Esophagus squamous epithelium (tissue), 5 donors: ENCODE measurements around the gene CDHR5. TPM values are rescaled to one million over a fixed set of nuclear protein-coding genes. Genes with fewer than 3 reads are reported as not detected.

Source experiments
- DNase-seq: peaks from one replicate; lab custom pipeline; 2025; lab: John Stamatoyannopoulos, UW
- H3K27ac ChIP-seq, 4 donors: fragments of 200-600 bp; sonication (generic); one replicate each; pipeline ENCODE4 v1.5.1; 2016 to 2019; ENCODE audit warnings: mild to moderate bottlenecking in 1 of 4
- H3K27me3 ChIP-seq, 4 donors: fragments of 200-600 bp; sonication (generic); 1 replicate in 3 of 4; 2 replicates in 1 of 4; pipeline versions ENCODE4 v1.5.1 to v1.6.0; 2017 to 2021; ENCODE audit warnings: antibody characterized with exemption in 1 of 4
- H3K36me3 ChIP-seq, 3 donors: fragments of 200-600 bp; sonication (generic); one replicate each; pipeline ENCODE4 v1.5.1; 2016 to 2019
- H3K4me1 ChIP-seq, 3 donors: fragments of 200-600 bp; sonication (generic); one replicate each; pipeline ENCODE4 v1.5.1; 2017 to 2019
- H3K4me3 ChIP-seq, 4 donors: fragments of 200-600 bp; sonication (generic); 1 replicate in 3 of 4; 2 replicates in 1 of 4; pipeline ENCODE4 v1.5.1; 2016 to 2019; ENCODE audit warnings: mild to moderate bottlenecking in 2 of 4, moderate library complexity in 1 of 4
- H3K9me3 ChIP-seq, 3 donors: fragments of 200-600 bp; sonication (generic); one replicate each; pipeline ENCODE4 v1.5.1; 2016 to 2019
- POLR2A ChIP-seq, 4 donors: fragments of 450-650 bp; IDR thresholded peaks; one replicate each; pipeline ENCODE4 v1.6.1; 2017; ENCODE audit warnings: antibody characterized with exemption in 4 of 4, mild to moderate bottlenecking in 4 of 4, moderate library complexity in 3 of 4
- WGBS, 2 donors: methylation state at CpG; one replicate each; pipeline ENCODE4 v1.1.5; 2018; 5-methylcytosine and 5-hydroxymethylcytosine counted together
- intact Hi-C: fragments of 100-400 bp; cut with DNase I; formaldehyde crosslinking; loops from one replicate; pipeline ENCODE4 v1.15.0; 2022
- total RNA-seq, 4 donors: library from RNA; depleted of rRNA; stranded (reverse); fragments of >200 nt; gene quantifications; one replicate each; pipeline ENCODE4 v1.1.0, GENCODE V29; 2016
- TF ChIP-seq, protein P1 (sequence below), 6 experiments: fragments of 450-650 bp in 4 of 6; fragments of 200-600 bp in 2 of 6; sonication (generic) in 2 of 6; IDR thresholded peaks; one replicate each; pipeline ENCODE4 v1.5.1; 2016 to 2019; ENCODE audit warnings: antibody characterized with exemption in 6 of 6, mild to moderate bottlenecking in 4 of 6, moderate library complexity in 4 of 6
- donor health status: DM: yes; HTN: yes; CAD: no.

Gene CDHR5
- total RNA-seq, 4 donors from 2014 or later, result not detected

DNA sequence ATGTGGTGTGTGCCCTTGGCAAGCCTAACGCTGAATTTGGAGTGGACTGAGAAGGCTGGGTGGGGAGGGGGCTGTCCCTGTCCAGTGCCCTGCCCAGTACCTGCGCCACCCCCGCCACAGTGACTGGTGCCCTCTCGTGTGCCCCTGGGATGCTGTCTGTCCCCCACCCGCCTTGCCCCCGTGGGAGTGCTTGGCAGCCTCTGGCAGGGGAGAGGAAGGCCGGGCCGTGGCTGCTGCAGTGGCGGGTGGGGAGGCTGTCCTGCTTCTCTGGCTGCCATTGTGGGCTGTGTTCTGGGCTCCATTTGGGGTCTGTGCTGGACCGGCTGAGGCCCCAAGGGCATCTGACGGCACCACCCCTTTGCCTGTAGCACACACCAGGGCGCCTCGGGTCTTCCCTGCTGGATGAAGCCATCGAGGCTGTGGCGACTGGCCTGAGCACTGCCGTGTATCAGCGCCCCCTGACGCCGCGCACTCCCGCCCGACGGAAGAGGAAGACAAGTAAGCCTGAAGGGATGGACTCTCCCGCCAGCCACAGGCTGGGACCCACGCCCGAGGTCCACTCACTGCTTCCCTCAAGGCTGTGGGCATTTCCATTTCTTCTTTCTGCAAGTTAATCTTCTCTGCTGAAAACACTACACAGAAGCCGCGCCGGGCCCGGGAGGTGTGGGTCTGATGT lies 26.6 kb downstream of the CDHR5 start:
- Histone ChIP-seq H3K27me3 (no peaks in the 10 kb centered on the region), H3K27ac (no peak overlapping the region), H3K4me1 (no peaks in the 10 kb centered on the region), H3K36me3 (peaks cover 60 to 100% (median 65%) of the 10 kb centered on the region in 3 donors), H3K9me3 (no peaks in the 10 kb centered on the region), H3K4me3 (no peak overlapping the region)
- WGBS, 2 donors, result 86 to 88% methylated on average over 7 to 13 of the region's 30 CpGs
- intact Hi-C loops, result no loop called here
- no peak for TF ChIP-seq POLR2A (IDR thresholded peaks at IDR 0.05)
- TF ChIP-seq, protein P1, sequence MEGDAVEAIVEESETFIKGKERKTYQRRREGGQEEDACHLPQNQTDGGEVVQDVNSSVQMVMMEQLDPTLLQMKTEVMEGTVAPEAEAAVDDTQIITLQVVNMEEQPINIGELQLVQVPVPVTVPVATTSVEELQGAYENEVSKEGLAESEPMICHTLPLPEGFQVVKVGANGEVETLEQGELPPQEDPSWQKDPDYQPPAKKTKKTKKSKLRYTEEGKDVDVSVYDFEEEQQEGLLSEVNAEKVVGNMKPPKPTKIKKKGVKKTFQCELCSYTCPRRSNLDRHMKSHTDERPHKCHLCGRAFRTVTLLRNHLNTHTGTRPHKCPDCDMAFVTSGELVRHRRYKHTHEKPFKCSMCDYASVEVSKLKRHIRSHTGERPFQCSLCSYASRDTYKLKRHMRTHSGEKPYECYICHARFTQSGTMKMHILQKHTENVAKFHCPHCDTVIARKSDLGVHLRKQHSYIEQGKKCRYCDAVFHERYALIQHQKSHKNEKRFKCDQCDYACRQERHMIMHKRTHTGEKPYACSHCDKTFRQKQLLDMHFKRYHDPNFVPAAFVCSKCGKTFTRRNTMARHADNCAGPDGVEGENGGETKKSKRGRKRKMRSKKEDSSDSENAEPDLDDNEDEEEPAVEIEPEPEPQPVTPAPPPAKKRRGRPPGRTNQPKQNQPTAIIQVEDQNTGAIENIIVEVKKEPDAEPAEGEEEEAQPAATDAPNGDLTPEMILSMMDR (IDR thresholded peaks at IDR 0.05), result no peak
- DNase-seq, result no peak

DNA sequence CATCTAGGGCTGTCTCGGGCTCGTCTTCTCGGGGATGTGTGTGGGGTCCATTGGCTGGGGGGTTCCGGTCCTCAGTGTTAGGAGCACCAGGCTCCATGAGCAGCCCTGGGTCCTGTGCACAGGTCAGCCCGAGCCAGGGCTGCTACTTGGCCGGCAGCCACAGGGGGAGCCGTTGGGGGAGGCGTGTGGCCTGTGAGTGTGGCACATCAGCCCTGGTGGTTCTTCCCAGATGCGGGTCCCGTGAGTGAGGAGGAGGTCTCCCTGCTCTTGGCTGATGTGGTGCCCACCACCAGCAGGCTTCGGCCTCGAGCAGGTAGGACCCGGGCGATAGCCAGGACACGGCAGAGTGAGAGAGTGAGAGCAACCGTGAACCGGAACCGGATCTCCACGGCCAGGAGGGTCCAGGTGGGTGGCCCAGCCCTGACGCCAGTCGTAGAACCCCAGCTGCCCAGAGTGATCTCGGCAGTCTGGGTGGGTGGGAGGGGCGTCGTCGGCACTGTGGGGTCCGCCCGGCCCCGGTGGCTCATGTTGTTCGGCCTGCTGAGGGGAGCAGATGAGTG lies 27.5 kb downstream of the CDHR5 start:
- Histone ChIP-seq H3K36me3 (peaks cover 69 to 100% (median 71%) of the 10 kb centered on the region in 3 donors), H3K27me3 (no peaks in the 10 kb centered on the region), H3K4me3 (no peak overlapping the region), H3K9me3 (no peaks in the 10 kb centered on the region), H3K27ac (no peak overlapping the region), H3K4me1 (no peaks in the 10 kb centered on the region)
- DNase-seq, result no peak
- 94% methylated on average over 13 of the region's 29 CpGs; no CpG with 5 or more reads in 1 of the 2 donors for WGBS, 2 donors
- TF ChIP-seq, protein P1 (IDR thresholded peaks at IDR 0.05), result no peak
- no peak for TF ChIP-seq POLR2A (IDR thresholded peaks at IDR 0.05)
- intact Hi-C loops, result no loop called here

DNA sequence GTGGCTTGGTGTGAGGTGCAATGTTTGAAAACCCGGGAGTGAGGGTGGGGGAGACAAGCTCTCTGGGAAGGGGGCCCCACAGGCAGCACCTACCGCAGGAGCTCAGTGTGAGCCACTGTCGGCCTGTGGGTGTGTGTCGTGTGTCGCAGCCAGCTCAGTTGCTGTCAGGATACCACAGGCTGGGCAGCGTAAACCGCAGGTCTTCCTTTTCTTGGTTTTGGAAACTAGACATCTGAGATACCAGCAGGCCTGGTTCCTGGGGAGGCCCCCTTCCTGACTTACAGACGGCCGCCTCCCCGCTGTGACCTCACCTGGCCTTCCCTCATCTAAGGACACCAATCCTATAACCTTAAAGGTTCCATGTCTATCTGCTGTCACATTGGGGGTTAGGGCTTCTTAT lies 28.4 kb downstream of the CDHR5 start:
- no peaks in the 10 kb centered on the region for H3K27me3 ChIP-seq
- H3K27ac ChIP-seq, result no peak overlapping the region
- 80 to 100% methylated on average over 1 to 5 of the region's 10 CpGs for WGBS, 2 donors
- H3K4me3 ChIP-seq, result no peak overlapping the region
- no peaks in the 10 kb centered on the region for H3K9me3 ChIP-seq
- no peak for TF ChIP-seq POLR2A (IDR thresholded peaks at IDR 0.05)
- TF ChIP-seq, protein P1 (IDR thresholded peaks at IDR 0.05), result no peak
- DNase-seq, result no peak
- no peaks in the 10 kb centered on the region for H3K4me1 ChIP-seq
- intact Hi-C loops, result no loop called here
- H3K36me3 ChIP-seq, result peaks cover 67 to 100% (median 68%) of the 10 kb centered on the region in 3 donors

DNA sequence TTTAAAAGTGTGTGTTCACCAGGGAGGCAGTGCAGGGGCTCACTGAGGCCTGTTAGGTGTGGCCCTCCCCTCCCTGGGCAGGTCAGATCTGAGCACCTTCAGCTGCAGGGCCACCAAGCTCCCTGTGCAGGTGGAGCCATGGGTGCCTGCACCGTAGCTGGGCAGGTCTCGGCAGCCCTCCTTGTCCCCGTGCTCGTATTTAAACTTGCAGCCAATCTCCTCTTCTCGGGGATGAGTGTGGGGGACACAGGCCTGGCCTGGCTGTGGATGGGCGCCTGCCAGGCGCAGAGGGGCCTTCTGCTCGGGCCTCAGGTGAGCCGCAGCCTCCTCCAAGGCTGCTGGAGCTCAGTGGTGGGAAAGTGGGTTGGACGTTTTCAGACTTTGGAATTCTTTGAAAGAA lies 29.4 kb downstream of the CDHR5 start:
- Histone ChIP-seq H3K9me3 (no peaks in the 10 kb centered on the region), H3K27me3 (no peaks in the 10 kb centered on the region), H3K27ac (no peak overlapping the region), H3K36me3 (peaks cover 63 to 100% (median 63%) of the 10 kb centered on the region in 3 donors), H3K4me1 (no peaks in the 10 kb centered on the region), H3K4me3 (no peak overlapping the region)
- no peak for DNase-seq
- WGBS, 2 donors, result 87 to 90% methylated on average over 4 of the region's 10 CpGs
- intact Hi-C loops, result no loop called here
- no peak for TF ChIP-seq POLR2A (IDR thresholded peaks at IDR 0.05)
- TF ChIP-seq, protein P1 (IDR thresholded peaks at IDR 0.05), result no peak

DNA sequence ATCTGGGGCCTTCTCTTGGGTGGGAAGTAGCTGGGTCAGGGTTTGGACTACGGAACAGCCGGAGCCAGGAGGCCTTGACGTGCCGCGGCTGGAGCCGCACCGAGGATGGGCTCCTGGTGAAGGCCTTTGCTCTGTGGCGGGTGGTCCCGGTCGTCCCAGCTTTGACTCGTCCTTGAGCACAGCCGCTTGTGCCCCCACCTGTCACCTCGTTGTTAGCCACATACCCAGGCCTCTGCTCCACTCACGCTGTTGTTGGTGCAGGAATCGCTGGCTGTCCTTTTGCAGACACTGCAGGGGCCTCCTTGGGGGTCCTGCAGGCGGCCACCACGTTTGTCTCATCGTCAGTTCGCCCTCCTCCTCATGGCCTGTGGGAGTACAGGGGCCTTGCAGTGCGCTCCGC lies 31.4 kb downstream of the CDHR5 start:
- TF ChIP-seq POLR2A (IDR thresholded peaks at IDR 0.05), result no peak
- TF ChIP-seq, protein P1 (IDR thresholded peaks at IDR 0.05), result no peak
- intact Hi-C loops, result no loop called here

More for the DNA sequence above, 31.4 kb downstream of the CDHR5 start:
- DNase-seq, result no peak
- no peaks in the 10 kb centered on the region for H3K4me1 ChIP-seq
- 94% methylated on average over 10 of the region's 21 CpGs; no CpG with 5 or more reads in 1 of the 2 donors for WGBS, 2 donors
- no peak overlapping the region for H3K27ac ChIP-seq
- no peaks in the 10 kb centered on the region for H3K27me3 ChIP-seq
- no peaks in the 10 kb centered on the region for H3K9me3 ChIP-seq
- no peak overlapping the region for H3K4me3 ChIP-seq
- peaks cover 50 to 100% (median 65%) of the 10 kb centered on the region in 3 donors for H3K36me3 ChIP-seq
